ENCODE data around the gene EMILIN2.
"Not testable (repeated sequence)": the region's sequence is repeated elsewhere in the genome, so short reads cannot be mapped to it uniquely, and the experiment has no call there.

The EMILIN2 gene

GRCh38 chr18:2902327-2902726 is 55.5 kb downstream of the EMILIN2 start:
- no peak for DNase-seq

GRCh38 chr18:2903006-2903405 is 56.2 kb downstream of the EMILIN2 start:
- DNase-seq: no peak

GRCh38 chr18:2905854-2906703 is 59.3 kb downstream of the EMILIN2 start:
- DNase-seq: no peak

- no peak for DNase-seq
Observed at GRCh38 chr18:2906704-2907549, 60.1 kb downstream of the EMILIN2 start.

- no peak for DNase-seq
Observed at GRCh38 chr18:2907550-2908135, 60.8 kb downstream of the EMILIN2 start.

- DNase-seq: no peak
Observed at GRCh38 chr18:2908166-2908945, 61.5 kb downstream of the EMILIN2 start.

- no peak for DNase-seq
Observed at GRCh38 chr18:2908946-2909335, 62.1 kb downstream of the EMILIN2 start.

- no peak for DNase-seq
Observed at GRCh38 chr18:2909431-2910140, 62.8 kb downstream of the EMILIN2 start.

- no peak for DNase-seq
Observed at GRCh38 chr18:2910261-2910660, 63.5 kb downstream of the EMILIN2 start.

- no peak for DNase-seq
Observed at GRCh38 chr18:2910751-2911425, 64.1 kb downstream of the EMILIN2 start.

GRCh38 chr18:2911533-2911932 is 64.7 kb downstream of the EMILIN2 start:
- DNase-seq: no peak

GRCh38 chr18:2912357-2913299 is 65.8 kb downstream of the EMILIN2 start:
- no peak for DNase-seq

- no peak for DNase-seq
Observed at GRCh38 chr18:2913398-2914005, 66.7 kb downstream of the EMILIN2 start.

GRCh38 chr18:2914185-2914880 is 67.5 kb downstream of the EMILIN2 start:
- DNase-seq: no peak

GRCh38 chr18:2914881-2915240 is 68.1 kb downstream of the EMILIN2 start:
- DNase-seq: no peak

- DNase-seq: not testable (repeated sequence)
Observed at GRCh38 chr18:2915486-2915885, 68.7 kb downstream of the EMILIN2 start.

- DNase-seq: no peak
Observed at GRCh38 chr18:2916184-2916583, 69.4 kb downstream of the EMILIN2 start.

- no peak for DNase-seq
Observed at GRCh38 chr18:2917259-2918047, 70.6 kb downstream of the EMILIN2 start.
